Measurements from ENCODE around the gene PBX3. TPM values are rescaled to one million over a fixed set of nuclear protein-coding genes. Genes with fewer than 3 reads are reported as not detected.

The PBX3 gene
- total and polyA plus RNA-seq, 4 donors = 7.3 to 18.9 (median 11.1) TPM

GRCh38 chr9:125889476-125890419 lies 142.6 kb downstream of the PBX3 start:
- Histone ChIP-seq H3K36me3 (ENCODE audit: control insufficient read depth in 4 of 4, insufficient read depth in 3 of 4, low read depth in 1 of 4, low read length in 3 of 4) (no peaks in the 10 kb centered on the region), H3K27ac (ENCODE audit: low read depth in 1 of 2, low read length in 2 of 2) (no peak overlapping the region), H3K9ac (ENCODE audit: low read depth in 1 of 2, low read length in 2 of 2) (peak overlapping the region in 1 of 2 donors; percentile 16), H3K4me3 (ENCODE audit: low read depth in 1 of 3, low read length in 3 of 3) (peak overlapping the region; percentile 32 to 74 (median 66)), H3K27me3 (ENCODE audit: control insufficient read depth in 4 of 4, insufficient read depth in 4 of 4, low read length in 3 of 4) (no peaks in the 10 kb centered on the region), H3K9me3 (ENCODE audit: control insufficient read depth in 4 of 4, low read length in 3 of 4) (no peaks in the 10 kb centered on the region), H3K4me1 (ENCODE audit: control insufficient read depth in 4 of 4, insufficient read depth in 4 of 4, low read length in 3 of 4) (peaks cover 3 to 13% (median 7%) of the 10 kb centered on the region in 4 donors)
- peak; percentile 47 for DNase-seq (ENCODE audit: low spot score)
- TF ChIP-seq NR2F2 (IDR thresholded peaks at IDR 0.05) (no peak), HNF4A (conservative IDR thresholded peaks at IDR 0.05) (no peak), ATF3 (IDR thresholded peaks at IDR 0.05) (no peak), SP1 (IDR thresholded peaks at IDR 0.05) (no peak), FOXA2 (IDR thresholded peaks at IDR 0.05) (no peak)
- WGBS = 6% methylated on average over 71 of the region's 71 CpGs

- H3K9ac ChIP-seq (ENCODE audit: low read depth in 1 of 2, low read length in 2 of 2) = no peak overlapping the region
- 54% methylated on average over 1 of the region's 1 CpG for WGBS
Measured at GRCh38 chr9:125890826-125891225, 143.7 kb downstream of the PBX3 start.

GRCh38 chr9:125893277-125893676 lies 146.1 kb downstream of the PBX3 start:
- H3K27me3 ChIP-seq (ENCODE audit: control insufficient read depth in 4 of 4, insufficient read depth in 4 of 4, low read length in 3 of 4) = no peaks in the 10 kb centered on the region
- H3K9ac ChIP-seq (ENCODE audit: low read depth in 1 of 2, low read length in 2 of 2) = no peak overlapping the region
- no peak for DNase-seq (ENCODE audit: low spot score)
- H3K36me3 ChIP-seq (ENCODE audit: control insufficient read depth in 4 of 4, insufficient read depth in 3 of 4, low read depth in 1 of 4, low read length in 3 of 4) = no peaks in the 10 kb centered on the region
- TF ChIP-seq CTCF (IDR thresholded peaks at IDR 0.05; ENCODE audit: low read depth, low read length, missing input control) (no peak), HNF4A (conservative IDR thresholded peaks at IDR 0.05) (no peak), RAD21 (IDR thresholded peaks at IDR 0.05) (no peak), HNF4G (IDR thresholded peaks at IDR 0.05) (no peak), MAX (IDR thresholded peaks at IDR 0.05) (no peak), NR2F2 (IDR thresholded peaks at IDR 0.05) (no peak), FOXA1 (IDR thresholded peaks at IDR 0.05) (no peak), EGR1 (IDR thresholded peaks at IDR 0.05; ENCODE audit: low read depth in 2 of 2) (no peak), RXRA (IDR thresholded peaks at IDR 0.05) (no peak), FOXA2 (IDR thresholded peaks at IDR 0.05) (no peak), ATF3 (IDR thresholded peaks at IDR 0.05) (no peak)
- 83% methylated on average over 2 of the region's 2 CpGs for WGBS
- peaks cover 3 to 13% (median 5%) of the 10 kb centered on the region in 4 donors for H3K4me1 ChIP-seq (ENCODE audit: control insufficient read depth in 4 of 4, insufficient read depth in 4 of 4, low read length in 3 of 4)
- no peak overlapping the region for H3K27ac ChIP-seq (ENCODE audit: low read depth in 1 of 2, low read length in 2 of 2)
- no peak overlapping the region for H3K4me3 ChIP-seq (ENCODE audit: low read depth in 1 of 3, low read length in 3 of 3)
- no peaks in the 10 kb centered on the region for H3K9me3 ChIP-seq (ENCODE audit: control insufficient read depth in 4 of 4, low read length in 3 of 4)

More at GRCh38 chr9:125890826-125891225, 143.7 kb downstream of the PBX3 start:
- peaks cover 3 to 13% (median 7%) of the 10 kb centered on the region in 4 donors for H3K4me1 ChIP-seq (ENCODE audit: control insufficient read depth in 4 of 4, insufficient read depth in 4 of 4, low read length in 3 of 4)
- no peaks in the 10 kb centered on the region for H3K9me3 ChIP-seq (ENCODE audit: control insufficient read depth in 4 of 4, low read length in 3 of 4)
- H3K27ac ChIP-seq (ENCODE audit: low read depth in 1 of 2, low read length in 2 of 2) = no peak overlapping the region
- DNase-seq (ENCODE audit: low spot score) = no peak
- TF ChIP-seq SP1 (IDR thresholded peaks at IDR 0.05) (no peak), RAD21 (IDR thresholded peaks at IDR 0.05) (no peak)
- H3K4me3 ChIP-seq (ENCODE audit: low read depth in 1 of 3, low read length in 3 of 3) = no peak overlapping the region
- no peaks in the 10 kb centered on the region for H3K27me3 ChIP-seq (ENCODE audit: control insufficient read depth in 4 of 4, insufficient read depth in 4 of 4, low read length in 3 of 4)
- H3K36me3 ChIP-seq (ENCODE audit: control insufficient read depth in 4 of 4, insufficient read depth in 3 of 4, low read depth in 1 of 4, low read length in 3 of 4) = no peaks in the 10 kb centered on the region
